T-helper 2 cell (primary cell): ENCODE results near the gene VAMP1.

Experiments
- DNase-seq, 5 experiments: peaks; one replicate each; pipeline versions ENCODE4 v3.0.0 to v3.0.0-alpha.2; 2012 to 2022

VAMP1 gene

GRCh38 chr12:6425590-6426531 is 44.6 kb downstream of the VAMP1 start:
- DNase-seq: peak in 1 of 5 experiments; percentile 48

GRCh38 chr12:6424866-6425265 is 45.6 kb downstream of the VAMP1 start:
- peak in 1 of 5 experiments; percentile 35 for DNase-seq

- no peak for DNase-seq
Observed at GRCh38 chr12:6424008-6424347, 46.5 kb downstream of the VAMP1 start.

GRCh38 chr12:6423267-6424007 is 47.0 kb downstream of the VAMP1 start:
- peak; percentile 37 to 91 (median 68) for DNase-seq

- no peak for DNase-seq
Observed at GRCh38 chr12:6420364-6420763, 50.1 kb downstream of the VAMP1 start.

- no peak for DNase-seq
Observed at GRCh38 chr12:6418796-6419195, 51.7 kb downstream of the VAMP1 start.

GRCh38 chr12:6416596-6416995 is 53.9 kb downstream of the VAMP1 start:
- DNase-seq: no peak
